ENCODE data around the gene ABCC9.

Gene ABCC9

DNA sequence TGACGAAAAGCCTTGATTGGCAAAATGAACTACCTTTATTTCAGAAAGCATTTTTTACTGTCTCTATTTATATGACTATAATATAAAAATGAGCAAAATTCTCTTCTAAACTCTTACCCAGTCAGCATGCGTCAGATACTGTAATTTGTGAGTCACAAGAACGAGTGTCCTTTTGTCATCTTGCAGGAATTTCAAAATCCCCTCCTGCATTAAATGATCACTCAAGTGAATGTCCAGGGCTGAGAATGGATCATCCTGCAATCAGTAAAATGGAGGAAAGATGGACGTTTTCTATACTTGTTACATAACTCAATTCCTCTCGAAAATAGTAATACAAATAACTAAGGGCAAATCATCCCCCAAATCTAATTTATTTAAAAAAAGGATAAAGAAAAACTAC, 89.0 kb downstream of the ABCC9 start:
- no peak overlapping the region for H3K4me3 ChIP-seq (ENCODE audit: low read depth, low read length)
- DNase-seq (ENCODE audit: low read depth), result no peak
- TF ChIP-seq MYC (IDR thresholded peaks at IDR 0.05; ENCODE audit: low read depth, low read length) (no peak), CTCF (IDR thresholded peaks at IDR 0.05; ENCODE audit: low read depth, low read length) (no peak), POLR2A (IDR thresholded peaks at IDR 0.05; ENCODE audit: extremely low read depth, insufficient read length) (no peak)
- TF ChIP-seq, protein P1, sequence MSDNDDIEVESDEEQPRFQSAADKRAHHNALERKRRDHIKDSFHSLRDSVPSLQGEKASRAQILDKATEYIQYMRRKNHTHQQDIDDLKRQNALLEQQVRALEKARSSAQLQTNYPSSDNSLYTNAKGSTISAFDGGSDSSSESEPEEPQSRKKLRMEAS (IDR thresholded peaks at IDR 0.05; ENCODE audit: low read depth, low read length), result no peak

GRCh38 chr12:21851151-21851550, 90.1 kb downstream of the ABCC9 start:
- H3K4me3 ChIP-seq (ENCODE audit: low read depth, low read length), result no peak overlapping the region
- DNase-seq (ENCODE audit: low read depth), result no peak
- TF ChIP-seq CTCF (IDR thresholded peaks at IDR 0.05; ENCODE audit: low read depth, low read length) (no peak), MYC (IDR thresholded peaks at IDR 0.05; ENCODE audit: low read depth, low read length) (no peak), POLR2A (IDR thresholded peaks at IDR 0.05; ENCODE audit: extremely low read depth, insufficient read length) (no peak)
- TF ChIP-seq, protein P1 (IDR thresholded peaks at IDR 0.05; ENCODE audit: low read depth, low read length), result no peak

GRCh38 chr12:21850419-21850818, 90.8 kb downstream of the ABCC9 start:
- TF ChIP-seq POLR2A (IDR thresholded peaks at IDR 0.05; ENCODE audit: extremely low read depth, insufficient read length) (no peak), MYC (IDR thresholded peaks at IDR 0.05; ENCODE audit: low read depth, low read length) (no peak), CTCF (IDR thresholded peaks at IDR 0.05; ENCODE audit: low read depth, low read length) (no peak)
- TF ChIP-seq, protein P1 (IDR thresholded peaks at IDR 0.05; ENCODE audit: low read depth, low read length), result no peak
- no peak for DNase-seq (ENCODE audit: low read depth)
- no peak overlapping the region for H3K4me3 ChIP-seq (ENCODE audit: low read depth, low read length)

GRCh38 chr12:21849878-21850277, 91.3 kb downstream of the ABCC9 start:
- no peak for DNase-seq (ENCODE audit: low read depth)
- H3K4me3 ChIP-seq (ENCODE audit: low read depth, low read length), result no peak overlapping the region
- no peak for TF ChIP-seq MYC (IDR thresholded peaks at IDR 0.05; ENCODE audit: low read depth, low read length)
- TF ChIP-seq POLR2A (IDR thresholded peaks at IDR 0.05; ENCODE audit: extremely low read depth, insufficient read length), result no peak
- TF ChIP-seq, protein P1 (IDR thresholded peaks at IDR 0.05; ENCODE audit: low read depth, low read length), result no peak
- no peak for TF ChIP-seq CTCF (IDR thresholded peaks at IDR 0.05; ENCODE audit: low read depth, low read length)

DNA sequence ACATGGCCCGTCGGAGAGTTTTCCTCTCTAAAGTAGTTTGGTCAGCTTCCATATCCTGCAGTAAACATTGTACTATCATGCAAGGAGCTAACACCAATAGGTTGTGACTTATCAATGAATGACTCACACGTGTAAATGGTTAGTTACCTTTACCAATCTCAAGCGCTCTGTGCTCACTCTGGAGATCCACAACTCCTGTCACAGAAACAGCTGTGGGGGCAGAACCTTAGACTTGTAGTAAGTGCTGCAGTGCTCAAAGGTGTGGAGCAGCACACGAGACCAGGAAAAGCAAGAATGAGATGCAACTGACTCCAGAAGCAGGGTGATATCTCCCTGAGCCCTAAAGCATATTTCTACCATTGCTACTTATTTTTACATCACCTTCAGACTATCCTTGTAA, 93.0 kb downstream of the ABCC9 start:
- H3K4me3 ChIP-seq (ENCODE audit: low read depth, low read length), result no peak overlapping the region
- TF ChIP-seq MYC (IDR thresholded peaks at IDR 0.05; ENCODE audit: low read depth, low read length) (no peak), CTCF (IDR thresholded peaks at IDR 0.05; ENCODE audit: low read depth, low read length) (no peak), POLR2A (IDR thresholded peaks at IDR 0.05; ENCODE audit: extremely low read depth, insufficient read length) (no peak)
- TF ChIP-seq, protein P1 (IDR thresholded peaks at IDR 0.05; ENCODE audit: low read depth, low read length), result no peak
- no peak for DNase-seq (ENCODE audit: low read depth)

DNA sequence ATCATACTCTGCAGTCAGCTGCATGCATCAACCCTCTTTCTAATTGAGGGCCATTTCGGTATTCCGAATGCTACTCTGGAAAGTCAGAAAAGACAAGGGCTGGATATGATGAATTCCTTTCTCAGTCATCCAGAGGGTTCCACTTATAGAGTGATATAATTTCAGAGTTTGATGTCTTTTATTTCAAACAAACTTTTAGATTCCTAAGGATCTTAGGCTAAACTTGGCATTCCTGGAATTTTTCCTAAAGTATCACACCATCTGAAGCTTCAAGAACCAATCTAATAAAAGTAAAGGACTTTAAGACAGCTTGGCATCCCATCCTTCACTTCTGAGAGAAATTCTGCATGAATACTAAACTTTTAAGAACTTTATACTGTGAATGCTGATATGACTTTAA, 97.4 kb downstream of the ABCC9 start:
- H3K4me3 ChIP-seq (ENCODE audit: low read depth, low read length), result no peak overlapping the region
- TF ChIP-seq MYC (IDR thresholded peaks at IDR 0.05; ENCODE audit: low read depth, low read length) (no peak), CTCF (IDR thresholded peaks at IDR 0.05; ENCODE audit: low read depth, low read length) (no peak), POLR2A (IDR thresholded peaks at IDR 0.05; ENCODE audit: extremely low read depth, insufficient read length) (no peak)
- TF ChIP-seq, protein P1 (IDR thresholded peaks at IDR 0.05; ENCODE audit: low read depth, low read length), result no peak
- DNase-seq (ENCODE audit: low read depth), result no peak

All from NB4 (cell line).